IPS DF 4.7 (cell line): ENCODE data around the gene CASR.

Experiments used
- DNase-seq: peaks from one replicate; pipeline ENCODE4 v3.0.0-alpha.2; 2013; ENCODE audit warnings: low spot score; ENCODE audit errors: extremely low read depth

The CASR gene

GRCh38 chr3:122213650-122214049 is 30.2 kb downstream of the CASR start:
- no peak for DNase-seq

GRCh38 chr3:122214711-122215110 is 31.2 kb downstream of the CASR start:
- DNase-seq: no peak

GRCh38 chr3:122215592-122216298 is 32.3 kb downstream of the CASR start:
- no peak for DNase-seq

- no peak for DNase-seq
These were observed 34.4 kb downstream of the CASR start for GRCh38 chr3:122217901-122218300.

GRCh38 chr3:122219242-122219872 is 35.9 kb downstream of the CASR start:
- no peak for DNase-seq

- DNase-seq: no peak
These were observed 43.7 kb downstream of the CASR start for GRCh38 chr3:122227036-122227781.

GRCh38 chr3:122230174-122230573 is 46.7 kb downstream of the CASR start:
- DNase-seq: no peak

- no peak for DNase-seq
These were observed 48.1 kb downstream of the CASR start for GRCh38 chr3:122231465-122232157.

- no peak for DNase-seq
These were observed 49.0 kb downstream of the CASR start for GRCh38 chr3:122232485-122232884.

GRCh38 chr3:122233101-122233952 is 49.9 kb downstream of the CASR start:
- DNase-seq: no peak

GRCh38 chr3:122234117-122234516 is 50.6 kb downstream of the CASR start:
- no peak for DNase-seq

- no peak for DNase-seq
These were observed 51.7 kb downstream of the CASR start for GRCh38 chr3:122235147-122235546.

GRCh38 chr3:122239112-122239511 is 55.6 kb downstream of the CASR start:
- DNase-seq: no peak

GRCh38 chr3:122245513-122246174 is 62.2 kb downstream of the CASR start:
- no peak for DNase-seq

GRCh38 chr3:122246199-122246598 is 62.7 kb downstream of the CASR start:
- DNase-seq: no peak

GRCh38 chr3:122247087-122247824 is 63.8 kb downstream of the CASR start:
- no peak for DNase-seq

- DNase-seq: no peak
These were observed 64.3 kb downstream of the CASR start for GRCh38 chr3:122247825-122248185.

GRCh38 chr3:122251428-122251827 is 68.0 kb downstream of the CASR start:
- no peak for DNase-seq

- no peak for DNase-seq
These were observed 70.1 kb downstream of the CASR start for GRCh38 chr3:122253581-122253980.
